Rectal smooth muscle tissue (tissue), 1 donor: ENCODE measurements around the gene FGF10.
A peak's percentile ranks its signal among the peaks of the same experiment; 100 is the strongest.

Experiments used
- H3K27ac ChIP-seq: one replicate; pipeline ENCODE4 v1.7.0; 2013; ENCODE audit warnings: low read depth, low read length, inconsistent platforms
- H3K27me3 ChIP-seq: one replicate; pipeline ENCODE4 v1.7.0; 2013; ENCODE audit warnings: low read length; ENCODE audit not compliant: control insufficient read depth, insufficient read depth
- H3K36me3 ChIP-seq: one replicate; pipeline ENCODE4 v1.7.0; 2013; ENCODE audit warnings: low read length; ENCODE audit not compliant: control insufficient read depth, insufficient read depth
- H3K4me1 ChIP-seq: one replicate; pipeline ENCODE4 v1.7.0; 2013; ENCODE audit warnings: low read length; ENCODE audit not compliant: control insufficient read depth, insufficient read depth
- H3K4me3 ChIP-seq: one replicate; pipeline ENCODE4 v1.7.0; 2013; ENCODE audit warnings: low read length
- H3K9ac ChIP-seq: one replicate; pipeline ENCODE4 v1.7.0; 2013; ENCODE audit warnings: low read length

The FGF10 gene

GRCh38 chr5:44389090-44389822, at the start of gene FGF10:
TSS of gene FGF10 (minus strand) at chr5:44389420. CDS start at chr5:44388682, 738 bp downstream.
- Histone ChIP-seq H3K4me1 (no peaks in the 10 kb centered on the region), H3K36me3 (no peaks in the 10 kb centered on the region), H3K9ac (peak within 1 kb of the TSS; percentile 39), H3K27ac (peak within 1 kb of the TSS; percentile 74), H3K27me3 (no peaks in the 10 kb centered on the region), H3K4me3 (peak within 1 kb of the TSS; percentile 62)

GRCh38 chr5:44426944-44427343, 37.7 kb upstream of the FGF10 start:
- Histone ChIP-seq H3K4me3 (no peak overlapping the region), H3K27ac (no peak overlapping the region), H3K36me3 (no peaks in the 10 kb centered on the region), H3K4me1 (no peaks in the 10 kb centered on the region), H3K9ac (no peak overlapping the region), H3K27me3 (no peaks in the 10 kb centered on the region)

- Histone ChIP-seq H3K9ac (no peak overlapping the region), H3K36me3 (no peaks in the 10 kb centered on the region), H3K27ac (no peak overlapping the region), H3K27me3 (no peaks in the 10 kb centered on the region), H3K4me3 (no peak overlapping the region), H3K4me1 (no peaks in the 10 kb centered on the region)
These were observed 23.1 kb upstream of the FGF10 start for GRCh38 chr5:44412286-44412685.

GRCh38 chr5:44402084-44402483, 12.9 kb upstream of the FGF10 start:
- H3K4me1 ChIP-seq, result no peaks in the 10 kb centered on the region
- no peak overlapping the region for H3K27ac ChIP-seq
- H3K9ac ChIP-seq, result no peak overlapping the region
- no peaks in the 10 kb centered on the region for H3K27me3 ChIP-seq
- no peak overlapping the region for H3K4me3 ChIP-seq
- no peaks in the 10 kb centered on the region for H3K36me3 ChIP-seq

GRCh38 chr5:44401611-44402010, 12.4 kb upstream of the FGF10 start:
- Histone ChIP-seq H3K36me3 (no peaks in the 10 kb centered on the region), H3K27ac (no peak overlapping the region), H3K9ac (no peak overlapping the region), H3K4me1 (no peaks in the 10 kb centered on the region), H3K27me3 (no peaks in the 10 kb centered on the region), H3K4me3 (no peak overlapping the region)

GRCh38 chr5:44398382-44398781, 9.2 kb upstream of the FGF10 start:
- H3K27me3 ChIP-seq, result no peaks in the 10 kb centered on the region
- H3K4me3 ChIP-seq, result no peak overlapping the region
- no peaks in the 10 kb centered on the region for H3K36me3 ChIP-seq
- no peak overlapping the region for H3K27ac ChIP-seq
- H3K9ac ChIP-seq, result no peak overlapping the region
- no peaks in the 10 kb centered on the region for H3K4me1 ChIP-seq

- H3K27ac ChIP-seq, result no peak overlapping the region
- no peaks in the 10 kb centered on the region for H3K4me1 ChIP-seq
- H3K4me3 ChIP-seq, result no peak overlapping the region
- no peaks in the 10 kb centered on the region for H3K36me3 ChIP-seq
- H3K9ac ChIP-seq, result no peak overlapping the region
- H3K27me3 ChIP-seq, result no peaks in the 10 kb centered on the region
These were observed 7.1 kb upstream of the FGF10 start for GRCh38 chr5:44396312-44396711.

GRCh38 chr5:44390351-44390750, 1.1 kb upstream of the FGF10 start:
- H3K27me3 ChIP-seq, result no peaks in the 10 kb centered on the region
- no peaks in the 10 kb centered on the region for H3K4me1 ChIP-seq
- no peaks in the 10 kb centered on the region for H3K36me3 ChIP-seq
- H3K9ac ChIP-seq, result no peak overlapping the region
- no peak overlapping the region for H3K4me3 ChIP-seq
- no peak overlapping the region for H3K27ac ChIP-seq

- Histone ChIP-seq H3K9ac (no peak overlapping the region), H3K36me3 (no peaks in the 10 kb centered on the region), H3K27ac (peak overlapping the region; percentile 74), H3K4me3 (peak overlapping the region; percentile 62), H3K27me3 (no peaks in the 10 kb centered on the region), H3K4me1 (no peaks in the 10 kb centered on the region)
These were observed 563 bp upstream of the FGF10 start for GRCh38 chr5:44389823-44390143.

- Histone ChIP-seq H3K4me3 (peak overlapping the region; percentile 62), H3K36me3 (no peaks in the 10 kb centered on the region), H3K4me1 (no peaks in the 10 kb centered on the region), H3K27me3 (no peaks in the 10 kb centered on the region), H3K9ac (peak overlapping the region; percentile 39), H3K27ac (peak overlapping the region; percentile 74)
These were observed 715 bp downstream of the FGF10 start for GRCh38 chr5:44388321-44389089.

- H3K27ac ChIP-seq, result peak overlapping the region; percentile 74
- no peaks in the 10 kb centered on the region for H3K4me1 ChIP-seq
- H3K36me3 ChIP-seq, result no peaks in the 10 kb centered on the region
- H3K9ac ChIP-seq, result peak overlapping the region; percentile 39
- peak overlapping the region; percentile 62 for H3K4me3 ChIP-seq
- no peaks in the 10 kb centered on the region for H3K27me3 ChIP-seq
These were observed 1.3 kb downstream of the FGF10 start for GRCh38 chr5:44387921-44388320.

- Histone ChIP-seq H3K36me3 (no peaks in the 10 kb centered on the region), H3K27ac (no peak overlapping the region), H3K4me1 (no peaks in the 10 kb centered on the region), H3K4me3 (peak overlapping the region; percentile 62), H3K27me3 (no peaks in the 10 kb centered on the region), H3K9ac (no peak overlapping the region)
These were observed 1.8 kb downstream of the FGF10 start for GRCh38 chr5:44387406-44387805.
